Measurements from ENCODE around the gene WFDC5.
"Not testable (repeated sequence)": the region's sequence is repeated elsewhere in the genome, so short reads cannot be mapped to it uniquely, and the experiment has no call there.

Gene WFDC5, protein sequence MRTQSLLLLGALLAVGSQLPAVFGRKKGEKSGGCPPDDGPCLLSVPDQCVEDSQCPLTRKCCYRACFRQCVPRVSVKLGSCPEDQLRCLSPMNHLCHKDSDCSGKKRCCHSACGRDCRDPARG

GRCh38 chr20:45114465-45115385 is at the start of gene WFDC5:
Gene WFDC5 (minus strand): TSS chr20:45115174. CDS start chr20:45115083, 91 bp downstream.
- no peak for DNase-seq

DNA sequence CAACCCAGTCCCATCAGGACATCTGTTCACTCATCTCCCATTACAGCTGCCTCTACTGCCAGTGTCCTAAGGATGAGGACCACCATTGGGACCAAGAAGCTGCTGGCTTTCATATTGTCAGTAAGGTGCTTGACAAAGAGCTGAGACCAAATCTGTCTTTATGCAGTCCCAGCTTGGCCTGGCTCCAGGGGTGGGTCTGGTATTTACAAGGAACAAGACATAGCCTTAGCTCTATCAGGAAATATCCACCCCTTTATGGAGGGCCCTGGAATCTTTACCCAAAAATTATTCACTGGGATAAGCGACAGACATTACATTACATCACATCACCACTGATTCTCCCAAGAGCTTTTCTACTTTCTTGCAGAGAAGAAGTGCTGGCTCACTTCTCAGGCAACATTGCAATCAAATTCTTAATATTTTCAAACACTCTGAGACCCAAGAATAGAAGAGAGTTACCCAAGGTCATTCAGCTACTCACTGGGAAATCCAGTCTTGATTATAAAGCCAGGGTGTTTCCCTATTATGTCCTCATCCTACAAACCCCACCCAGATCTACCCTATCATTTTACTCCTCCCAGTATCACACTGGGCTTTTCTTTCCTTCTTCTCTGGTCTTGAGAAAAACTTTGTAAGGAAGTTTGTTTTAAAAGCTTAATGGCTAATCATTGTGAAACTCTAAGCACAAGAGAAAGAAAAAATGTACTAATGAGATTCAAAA is 48.3 kb upstream of the WFDC5 start:
- DNase-seq, result peak; percentile 15 to 53 (median 26)

DNA sequence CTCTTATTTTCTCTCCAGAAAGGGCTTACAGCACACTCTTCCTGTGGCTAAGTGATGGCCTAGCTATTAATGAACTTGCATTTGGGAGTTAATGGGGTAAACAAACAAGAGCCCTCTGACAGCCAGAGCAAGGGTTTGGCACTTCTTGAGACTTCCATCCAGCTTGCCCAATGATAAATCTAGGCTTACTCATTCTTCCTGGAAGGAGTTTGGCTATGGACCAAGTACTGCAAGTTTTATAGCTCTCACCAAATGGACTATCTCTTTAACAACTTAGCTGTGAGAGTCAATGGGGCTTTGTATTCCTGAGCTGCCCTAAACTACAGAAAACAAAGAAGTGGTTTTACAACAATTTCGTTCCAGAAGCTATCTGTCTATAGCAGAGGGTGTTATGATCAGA is 43.0 kb upstream of the WFDC5 start:
- DNase-seq, result no peak

DNA sequence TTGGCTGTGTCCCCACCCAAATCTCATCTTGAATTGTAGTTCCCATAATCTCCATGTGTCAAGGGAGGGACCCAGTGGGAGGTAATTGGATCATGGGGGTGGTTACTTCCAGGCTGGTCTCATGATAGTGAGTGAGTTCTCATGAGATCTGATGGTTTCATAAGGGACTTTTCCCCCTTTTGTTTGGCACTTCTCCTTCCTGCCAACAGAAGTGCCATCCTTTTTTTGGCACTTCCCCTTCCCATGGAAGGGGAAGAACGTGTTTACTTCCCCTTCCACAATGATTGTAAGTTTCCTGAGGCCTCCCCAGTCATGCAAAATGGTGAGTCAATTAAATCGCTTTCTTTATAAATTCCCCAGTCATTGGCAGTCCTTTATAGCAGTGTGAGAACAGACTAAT is 41.7 kb upstream of the WFDC5 start:
- peak; percentile 59 to 81 (median 69) for DNase-seq

GRCh38 chr20:45154794-45155193 is 39.8 kb upstream of the WFDC5 start:
- DNase-seq, result peak; percentile 55 to 74 (median 61)

DNA sequence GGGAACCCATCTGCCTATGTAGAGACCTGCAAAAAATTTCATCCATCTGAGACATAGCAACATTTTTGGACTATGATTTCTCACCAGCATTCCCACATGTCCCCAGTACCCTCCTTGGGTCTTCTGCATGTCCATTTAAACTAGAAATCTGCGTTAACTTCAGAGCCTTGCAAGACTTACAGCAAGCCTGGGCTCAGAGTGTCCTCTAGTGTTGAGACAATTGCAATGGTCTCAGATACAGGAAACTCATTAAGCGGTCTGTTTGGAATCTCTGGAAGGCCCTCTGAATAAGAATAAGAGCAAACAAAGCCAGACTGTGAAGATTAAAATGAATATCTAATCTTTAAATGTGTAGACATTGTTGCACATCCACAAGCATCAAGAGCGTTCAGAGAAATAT is 39.2 kb upstream of the WFDC5 start:
- no peak for DNase-seq

GRCh38 chr20:45153752-45154151 is 38.8 kb upstream of the WFDC5 start:
- DNase-seq, result peak; percentile 72 to 82 (median 77)

DNA sequence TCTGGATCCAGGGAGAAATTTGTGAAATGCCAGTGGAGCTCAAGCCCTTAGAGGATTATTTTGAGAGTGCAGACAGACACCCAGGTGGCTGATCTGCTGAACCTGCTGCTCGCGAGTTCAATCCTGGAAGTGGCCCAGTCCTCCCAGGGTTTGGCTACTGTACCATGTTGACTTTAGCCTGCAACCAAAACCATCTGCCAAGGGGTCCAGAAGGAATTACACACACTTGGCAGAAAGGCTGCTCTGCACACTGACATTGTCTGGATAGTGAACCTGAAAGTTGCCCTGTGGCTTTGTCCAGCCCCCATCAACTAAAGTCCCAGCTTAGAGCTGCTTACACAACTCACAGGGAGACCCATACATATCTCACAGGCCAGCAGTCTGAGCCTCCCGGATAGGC is 38.2 kb upstream of the WFDC5 start:
- no peak for DNase-seq

- no peak for DNase-seq
These were observed 37.4 kb upstream of the WFDC5 start for GRCh38 chr20:45152405-45152804.

DNA sequence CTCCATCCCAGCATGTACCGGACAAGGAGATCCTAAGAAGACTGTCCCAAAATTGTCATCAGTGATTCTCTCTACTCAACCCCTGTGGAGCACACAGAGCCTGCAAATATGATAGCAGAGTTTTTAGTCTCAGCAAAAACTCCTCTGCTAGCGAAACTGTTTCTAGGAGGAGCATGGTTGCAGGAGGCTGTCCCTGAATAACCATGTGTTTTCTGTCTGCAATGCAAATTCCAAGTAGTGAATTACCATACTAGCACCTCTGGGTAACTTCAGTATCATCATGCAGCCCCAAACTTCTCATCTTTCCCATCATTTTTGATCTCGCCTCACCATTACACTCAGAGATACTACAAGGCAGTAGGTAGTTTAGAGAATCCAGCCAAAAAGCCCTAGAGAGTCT is 34.1 kb upstream of the WFDC5 start:
- no peak for DNase-seq

DNA sequence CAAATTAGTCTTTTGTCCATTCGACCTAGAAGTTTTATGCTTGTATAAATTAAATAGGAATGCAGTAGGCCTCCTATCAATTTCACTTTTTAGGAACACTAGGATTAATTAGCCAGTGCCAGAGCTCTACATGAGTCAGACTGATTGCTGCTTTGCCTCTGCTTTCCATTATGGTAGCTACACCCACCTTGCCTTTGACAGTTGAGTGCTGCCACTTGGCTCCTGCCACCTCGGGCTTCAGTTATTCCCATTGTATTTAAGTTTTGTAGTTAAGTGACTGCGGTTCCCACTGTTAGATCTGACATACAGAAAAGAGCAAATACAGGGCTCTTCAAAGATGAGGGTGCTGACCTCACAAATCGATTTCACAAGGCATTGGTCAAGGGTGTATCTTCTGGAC is 25.9 kb upstream of the WFDC5 start:
- DNase-seq, result no peak

DNA sequence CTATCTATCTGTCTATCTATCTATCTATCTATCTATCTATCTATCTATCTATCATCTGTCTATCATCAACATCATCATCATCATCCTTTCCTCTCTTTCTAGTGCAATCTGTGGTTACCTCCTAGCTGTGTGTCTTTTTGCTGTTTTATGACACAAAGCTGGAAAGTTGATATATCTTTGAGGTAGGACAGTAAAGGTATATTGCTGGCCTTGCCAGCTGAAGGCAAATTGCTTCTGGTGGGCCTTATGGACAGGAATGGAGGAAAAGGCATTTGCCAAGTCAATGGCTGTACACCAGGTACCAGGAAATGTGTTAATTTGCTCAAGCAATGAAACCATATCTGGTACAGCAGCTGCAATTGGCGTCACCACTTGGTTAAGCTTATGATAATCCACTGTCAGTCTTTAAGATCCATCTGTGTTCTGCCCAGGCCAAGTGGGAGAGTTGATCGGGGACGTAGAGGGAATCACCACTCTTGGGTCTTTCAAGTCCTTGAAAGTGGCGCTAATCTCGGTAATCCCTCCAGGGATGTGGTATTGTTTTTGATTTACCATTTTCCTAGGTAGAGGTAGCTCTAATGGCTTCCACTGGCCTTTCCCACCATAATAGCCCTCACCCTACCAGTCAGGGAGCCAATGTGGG is 24.9 kb upstream of the WFDC5 start:
- not testable (repeated sequence) for DNase-seq

- DNase-seq, result peak; percentile 66 to 86 (median 79)
These were observed 23.8 kb upstream of the WFDC5 start for GRCh38 chr20:45138561-45139300.

DNA sequence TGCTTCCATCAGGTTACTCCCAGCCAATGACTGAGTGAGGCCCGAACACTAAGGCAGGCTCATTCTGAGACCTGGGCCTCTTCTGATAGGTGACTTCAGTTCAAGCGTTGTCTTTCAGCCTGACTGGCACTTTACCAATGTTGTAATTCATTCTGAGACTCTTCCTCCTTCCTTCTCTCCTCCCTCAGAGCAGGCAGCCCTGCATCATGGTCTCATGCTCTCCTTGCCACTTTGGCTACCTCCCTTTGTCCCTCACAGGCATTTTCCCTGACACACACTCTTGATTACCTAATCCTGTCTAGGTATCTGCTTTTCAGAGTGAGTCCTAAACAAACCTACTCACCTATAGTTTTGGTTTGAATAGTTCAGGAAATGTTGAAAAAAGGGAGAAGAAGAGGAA is 21.9 kb upstream of the WFDC5 start:
- no peak for DNase-seq

GRCh38 chr20:45128099-45128498 is 13.1 kb upstream of the WFDC5 start:
- DNase-seq, result no peak

DNA sequence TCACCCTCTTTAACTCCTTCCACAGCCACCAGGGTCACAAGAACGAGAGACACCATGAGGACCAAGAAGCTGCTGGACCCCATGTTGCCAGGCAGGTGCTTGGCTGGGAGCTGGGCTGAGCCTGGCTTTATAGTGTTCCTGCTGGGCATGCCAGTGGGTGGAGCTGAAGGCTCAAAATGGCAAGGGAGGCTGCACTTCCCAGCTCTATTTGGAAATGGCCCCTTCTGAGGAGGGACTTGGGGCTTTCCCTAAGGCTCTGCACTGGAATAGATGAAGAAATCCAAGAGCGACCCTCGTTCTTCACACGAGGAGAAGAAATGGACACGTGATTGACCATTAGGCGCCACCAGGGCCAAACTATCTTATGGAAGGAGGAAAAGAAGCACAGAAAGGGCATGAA is 9.4 kb upstream of the WFDC5 start, which contains the start of gene WFDC12:
Gene WFDC12, minus strand, starts transcription at position 101 of the 400 bp plus-strand sequence. Its CDS starts 18 bp downstream, at position 83.
- DNase-seq, result no peak

DNA sequence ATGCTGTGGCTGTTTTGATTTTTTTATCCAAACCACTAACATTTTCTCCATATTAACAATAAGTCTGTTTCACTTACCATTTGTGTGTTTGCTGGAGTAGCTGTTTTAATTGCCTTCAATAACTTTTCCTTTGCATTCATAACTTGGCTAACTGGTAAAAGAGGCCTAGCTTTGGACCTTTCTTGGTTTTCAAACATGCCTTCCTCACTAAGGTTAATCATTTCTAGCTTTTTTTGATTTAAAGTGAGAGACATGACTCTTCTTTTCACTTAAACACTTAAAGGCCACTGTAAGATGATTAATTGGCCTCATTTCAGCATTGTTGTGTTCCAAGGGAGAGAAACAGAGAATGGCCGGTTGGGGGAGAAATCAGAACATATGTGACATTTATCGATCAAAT is 6.4 kb upstream of the WFDC5 start:
- DNase-seq, result no peak

DNA sequence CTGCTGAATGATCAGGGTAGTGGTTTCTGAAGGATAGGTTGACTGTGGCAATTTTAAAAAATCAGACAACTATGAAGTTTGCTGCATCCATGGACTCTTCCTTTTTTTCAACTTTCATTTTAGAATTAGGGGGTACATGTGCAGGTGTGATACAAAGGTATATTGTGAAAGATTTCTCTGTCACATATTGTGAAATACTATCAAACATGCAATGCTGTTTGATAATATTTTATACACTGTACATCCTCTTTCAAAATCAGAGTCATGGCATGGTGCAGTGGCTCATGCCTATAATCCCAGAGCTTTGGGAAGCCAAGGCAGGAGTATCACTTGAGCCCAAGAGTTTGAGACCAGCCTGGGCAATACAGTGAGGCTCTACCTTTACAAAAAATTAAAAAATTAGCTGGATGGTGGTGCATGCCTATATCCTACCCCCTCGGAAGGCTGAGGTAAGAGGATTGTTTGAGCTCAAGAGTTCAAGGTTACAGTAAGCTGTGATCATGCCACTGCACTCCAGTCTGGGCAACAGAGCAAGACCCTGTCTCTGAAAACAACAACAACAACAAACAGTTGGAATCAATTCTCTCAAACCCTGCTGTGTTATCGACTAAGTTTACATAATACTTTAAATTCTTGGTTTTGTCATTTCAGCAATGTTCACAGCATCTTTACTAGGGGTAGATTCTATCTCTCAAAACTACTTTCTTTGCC is 4.7 kb upstream of the WFDC5 start:
- no peak for DNase-seq

DNA sequence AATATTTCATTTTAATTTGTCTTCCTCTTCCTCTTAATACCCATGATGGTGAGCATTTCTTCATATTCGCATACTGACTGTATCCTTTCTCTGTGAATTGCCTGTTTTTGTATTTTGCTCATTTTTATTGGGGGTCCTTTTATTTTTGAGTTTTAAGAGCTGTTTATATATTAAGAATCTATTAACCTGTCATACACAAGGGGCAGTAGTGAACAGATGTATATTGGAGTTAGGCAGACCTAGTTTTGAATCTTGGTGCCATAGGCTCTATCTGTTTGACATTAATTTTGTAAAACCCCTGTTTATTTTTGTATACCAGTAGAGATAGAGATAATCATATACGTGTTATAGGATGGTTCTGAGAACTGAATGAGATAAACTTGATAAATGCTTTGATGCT is 3.1 kb upstream of the WFDC5 start:
- DNase-seq, result no peak

GRCh38 chr20:45117581-45117980 is 2.6 kb upstream of the WFDC5 start:
- DNase-seq, result no peak

DNA sequence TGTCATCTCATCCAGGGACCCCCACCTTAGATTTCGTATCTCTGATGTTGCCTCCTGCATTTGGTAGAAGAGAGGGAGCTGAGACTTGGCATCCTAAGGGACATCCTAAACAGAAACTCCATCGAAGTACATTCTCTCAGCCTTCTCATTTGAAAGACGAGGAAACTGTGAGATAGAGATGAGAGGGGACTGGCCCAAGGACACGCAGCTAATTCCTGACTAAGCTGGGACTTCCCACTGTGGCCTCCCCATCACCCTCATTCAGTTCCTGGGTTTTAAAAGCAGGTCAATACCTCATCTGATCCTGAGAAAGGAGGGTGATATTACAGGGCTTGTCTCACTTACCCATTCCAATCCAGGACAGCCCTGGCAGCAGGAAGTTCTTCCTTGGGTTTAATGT is 855 bp upstream of the WFDC5 start:
- peak; percentile 34 to 43 (median 41) for DNase-seq

- DNase-seq, result no peak
These were observed 406 bp upstream of the WFDC5 start for GRCh38 chr20:45115386-45115774.
